Measurements from ENCODE around the gene DLL3.
A peak's percentile ranks its signal among the peaks of the same experiment; 100 is the strongest.

DLL3 gene

GRCh38 chr19:39501340-39501739 is 2.6 kb downstream of the DLL3 start:
- no peak for TF ChIP-seq ESRRG (CRISPR knock-in tag; IDR thresholded peaks at IDR 0.05)
- no peak for TF ChIP-seq ZFP30 (CRISPR knock-in tag; IDR thresholded peaks at IDR 0.05)
- no peak for TF ChIP-seq SNAI2 (CRISPR knock-in tag; IDR thresholded peaks at IDR 0.05)
- TF ChIP-seq CSRNP3 (CRISPR knock-in tag; IDR thresholded peaks at IDR 0.05): no peak

GRCh38 chr19:39502640-39503417 is 4.1 kb downstream of the DLL3 start:
- ATAC-seq: peak; percentile 13; the same call in 2 of the 3 replicates
- no peak for TF ChIP-seq TOX (CRISPR knock-in tag; IDR thresholded peaks at IDR 0.05; ENCODE audit: borderline replicate concordance)
- no peak for TF ChIP-seq ZFP30 (CRISPR knock-in tag; IDR thresholded peaks at IDR 0.05)
- TF ChIP-seq ARNTL (CRISPR knock-in tag; IDR thresholded peaks at IDR 0.05; ENCODE audit: borderline replicate concordance, low read depth): no peak
- TF ChIP-seq CREB5 (CRISPR knock-in tag; IDR thresholded peaks at IDR 0.05; ENCODE audit: low read depth): no peak
- TF ChIP-seq POU6F1 (CRISPR knock-in tag; IDR thresholded peaks at IDR 0.05; ENCODE audit: borderline replicate concordance, low read depth): no peak

More at GRCh38 chr19:39501340-39501739, 2.6 kb downstream of the DLL3 start:
- ATAC-seq: no peak

GRCh38 chr19:39506598-39506943 is 7.8 kb downstream of the DLL3 start:
- no peak for ATAC-seq
- TF ChIP-seq ESRRG (CRISPR knock-in tag; IDR thresholded peaks at IDR 0.05) (no peak), PPARA (CRISPR knock-in tag; IDR thresholded peaks at IDR 0.05; ENCODE audit: borderline replicate concordance) (no peak), BACH2 (CRISPR knock-in tag; IDR thresholded peaks at IDR 0.05; ENCODE audit: borderline replicate concordance) (no peak), ZNF565 (CRISPR knock-in tag; conservative IDR thresholded peaks at IDR 0.05; ENCODE audit: low read depth) (no peak), CREB5 (CRISPR knock-in tag; IDR thresholded peaks at IDR 0.05; ENCODE audit: low read depth) (no peak), GLIS3 (CRISPR knock-in tag; IDR thresholded peaks at IDR 0.05) (no peak), ZFP3 (CRISPR knock-in tag; IDR thresholded peaks at IDR 0.05) (no peak), ZC3H10 (CRISPR knock-in tag; IDR thresholded peaks at IDR 0.05) (no peak), ISL1 (CRISPR knock-in tag; IDR thresholded peaks at IDR 0.05) (no peak)

GRCh38 chr19:39506944-39507714 is 8.4 kb downstream of the DLL3 start:
- peak; percentile 90 for ATAC-seq
- TF ChIP-seq BACH2 (CRISPR knock-in tag; IDR thresholded peaks at IDR 0.05; ENCODE audit: borderline replicate concordance) (no peak), SNAI2 (CRISPR knock-in tag; IDR thresholded peaks at IDR 0.05) (peak; percentile 55; the same call in 1 of the 2 replicates), RARB (CRISPR knock-in tag; IDR thresholded peaks at IDR 0.05) (no peak), ZNF70 (CRISPR knock-in tag; IDR thresholded peaks at IDR 0.05) (no peak), ISL1 (CRISPR knock-in tag; IDR thresholded peaks at IDR 0.05) (no peak), CSDC2 (CRISPR knock-in tag; IDR thresholded peaks at IDR 0.05) (peak; percentile 63; the same call in 1 of the 2 replicates), ARNTL (CRISPR knock-in tag; IDR thresholded peaks at IDR 0.05; ENCODE audit: borderline replicate concordance, low read depth) (no peak), GLIS3 (CRISPR knock-in tag; IDR thresholded peaks at IDR 0.05) (no peak), ZC3H10 (CRISPR knock-in tag; IDR thresholded peaks at IDR 0.05) (no peak), TSHZ2 (CRISPR knock-in tag; IDR thresholded peaks at IDR 0.05) (peak; percentile 40; the same call in 1 of the 2 replicates), ZFP30 (CRISPR knock-in tag; IDR thresholded peaks at IDR 0.05) (no peak)
